HepG2 (cell line): ENCODE measurements around the gene PRICKLE2. TPM values are rescaled to one million over a fixed set of nuclear protein-coding genes. Genes with fewer than 3 reads are reported as not detected.

Source experiments
- ATAC-seq: fragments of 200-7000 bp; cut with Tn5 transposase; 3 replicates; pipeline ENCODE4 v1.9.1; 2020; ENCODE audit warnings: mild to moderate bottlenecking, moderate library complexity
- BruUV-seq: library from RNA; stranded (reverse); fragments of 400-500 nt; replicated peaks from 2 replicates; lab custom pipeline; 2021; lab: Mats Ljungman, UMichigan
- CTCF ChIA-PET: fragments of 300-600 bp; formaldehyde crosslinking; extraction: SDS; loops from one replicate; lab custom pipeline; 2021; ENCODE audit warnings: low total read pairs, inconsistent platforms, low intra/inter-chr PET ratio; lab: Yijun Ruan, JAX
- POLR2A ChIA-PET: fragments of 350-600 bp; sonication (Branson Sonifier 250); formaldehyde crosslinking; loops from one replicate; lab custom pipeline; 2020; ENCODE audit warnings: antibody characterized with exemption, inconsistent platforms; lab: Yijun Ruan, JAX
- DNase-seq: peaks from one replicate; pipeline ENCODE4 v3.0.0-alpha.2; 2015; ENCODE audit warnings: low spot score
- FAIRE-seq: peaks from 3 replicates; lab custom pipeline; 2011; peaks lifted over from hg19 to GRCh38; lab: Jason Lieb, UNC
- H2AFZ ChIP-seq: one replicate; pipeline ENCODE4 v1.6.1; 2011; ENCODE audit warnings: low read length, inconsistent platforms
- H3K27ac ChIP-seq: fragments of 300-600 bp; 3 replicates; pipeline ENCODE4 v1.8.0; 2011; ENCODE audit warnings: mixed run types, mild to moderate bottlenecking, mixed read lengths, low read length, inconsistent platforms; ENCODE audit not compliant: insufficient read depth; ENCODE audit errors: extremely low read length
- H3K27me3 ChIP-seq, 2 experiments: fragments of 200-600 bp in 1 of 2; 2 replicates in 1 of 2; 3 replicates in 1 of 2; pipeline versions ENCODE4 v1.6.0 to v1.8.0; 2011; ENCODE audit warnings: low read length in 2 of 2, mild to moderate bottlenecking in 2 of 2, moderate library complexity in 2 of 2, inconsistent platforms in 1 of 2; ENCODE audit not compliant: insufficient read depth in 2 of 2, control insufficient read depth in 1 of 2
- H3K36me3 ChIP-seq, 2 experiments: fragments of 200-600 bp in 1 of 2; replicated peaks in 1 of 2; 2 replicates in 1 of 2; 3 replicates in 1 of 2; pipeline versions ENCODE4 v1.5.1 to v1.8.0; 2011; ENCODE audit warnings: low read length in 2 of 2, inconsistent platforms in 1 of 2; ENCODE audit not compliant: insufficient read depth in 2 of 2, control insufficient read depth in 1 of 2
- H3K4me1 ChIP-seq: 2 replicates; pipeline ENCODE4 v1.5.1; 2012; ENCODE audit warnings: low read length, inconsistent platforms; ENCODE audit not compliant: insufficient read depth
- H3K4me2 ChIP-seq: 2 replicates; pipeline ENCODE4 v1.6.0; 2011; ENCODE audit warnings: low read depth, low read length, inconsistent platforms
- H3K4me3 ChIP-seq, 3 experiments: fragments of 200-600 bp in 1 of 3; sonication (generic), shearing (Covaris generic) in 1 of 3; replicated peaks in 1 of 3; 2 replicates each; pipeline ENCODE4 v1.5.1; 2011 to 2016; ENCODE audit warnings: low read length in 3 of 3, inconsistent platforms in 2 of 3, low read depth in 2 of 3, mild to moderate bottlenecking in 2 of 3, control low read depth in 1 of 3, mixed read lengths in 1 of 3; ENCODE audit not compliant: insufficient read depth in 1 of 3
- H3K79me2 ChIP-seq: one replicate; pipeline ENCODE4 v1.6.1; 2011; ENCODE audit warnings: low read length, inconsistent platforms; ENCODE audit not compliant: insufficient read depth
- H3K9ac ChIP-seq: 2 replicates; pipeline ENCODE4 v1.6.0; 2011; ENCODE audit warnings: mild to moderate bottlenecking, low read depth, low read length, inconsistent platforms; ENCODE audit not compliant: insufficient read depth
- H3K9me3 ChIP-seq: 2 replicates; pipeline ENCODE4 v1.5.1; 2012; ENCODE audit warnings: mild to moderate bottlenecking, low read length
- H4K20me1 ChIP-seq: 2 replicates; pipeline ENCODE4 v1.6.0; 2011; ENCODE audit warnings: inconsistent platforms, mild to moderate bottlenecking, low read length, moderate library complexity; ENCODE audit not compliant: insufficient read depth
- ARNT ChIP-seq: fragments of 450-650 bp; IDR thresholded peaks from 2 replicates; pipeline ENCODE4 v1.6.1; 2017
- CEBPG ChIP-seq: IDR thresholded peaks from 2 replicates; pipeline ENCODE4 v1.6.1; 2016
- GATA4 ChIP-seq: sonication (generic); IDR thresholded peaks from 2 replicates; pipeline ENCODE4 v1.6.1; 2016; ENCODE audit warnings: antibody characterized with exemption, low read depth, borderline replicate concordance
- HDAC6 ChIP-seq: fragments of 200-600 bp; sonication (generic); IDR thresholded peaks from 2 replicates; pipeline ENCODE4 v1.7.0; 2017; ENCODE audit warnings: mild to moderate bottlenecking, antibody characterized with exemption, low read length, low read depth
- HES4 ChIP-seq: sonication (generic); formaldehyde crosslinking; IDR thresholded peaks from 2 replicates; pipeline ENCODE4 v1.9.0; 2021; ENCODE audit warnings: mild to moderate bottlenecking, missing genetic modification reagents, borderline replicate concordance
- KDM4B ChIP-seq: sonication (generic); formaldehyde crosslinking; IDR thresholded peaks from 2 replicates; pipeline ENCODE4 v1.4.0; 2020; ENCODE audit warnings: missing genetic modification reagents
- NFIB ChIP-seq: sonication (generic); formaldehyde crosslinking; IDR thresholded peaks from 2 replicates; pipeline ENCODE4 v1.9.0; 2021; ENCODE audit warnings: missing genetic modification reagents, mild to moderate bottlenecking, borderline replicate concordance
- PRPF4 ChIP-seq: fragments of 200-400 bp; formaldehyde crosslinking; IDR thresholded peaks from 2 replicates; pipeline ENCODE4 v1.6.1; 2016; ENCODE audit warnings: low read length, low read depth; ENCODE audit not compliant: poor library complexity, severe bottlenecking
- XBP1 ChIP-seq: sonication (generic); formaldehyde crosslinking; IDR thresholded peaks from 2 replicates; pipeline ENCODE4 v1.5.0; 2020; ENCODE audit warnings: missing genetic modification reagents
- ZBTB21 ChIP-seq: sonication (generic); formaldehyde crosslinking; IDR thresholded peaks from 2 replicates; pipeline ENCODE4 v1.4.0; 2020; ENCODE audit warnings: missing genetic modification reagents
- ZBTB38 ChIP-seq: sonication (generic); formaldehyde crosslinking; IDR thresholded peaks from 2 replicates; pipeline ENCODE4 v1.5.1; 2020; ENCODE audit warnings: mild to moderate bottlenecking, missing genetic modification reagents
- ZNF430 ChIP-seq: sonication (generic); formaldehyde crosslinking; IDR thresholded peaks from 2 replicates; pipeline ENCODE4 v1.9.0; 2021; ENCODE audit warnings: mild to moderate bottlenecking, missing genetic modification reagents
- ZNF562 ChIP-seq: sonication (generic); formaldehyde crosslinking; IDR thresholded peaks from 2 replicates; pipeline ENCODE4 v1.8.0; 2022; ENCODE audit warnings: missing genetic modification reagents, borderline replicate concordance
- ZNF605 ChIP-seq: sonication (generic); formaldehyde crosslinking; IDR thresholded peaks from 2 replicates; pipeline ENCODE4 v1.8.0; 2022; ENCODE audit warnings: mild to moderate bottlenecking, missing genetic modification reagents
- ZNF616 ChIP-seq: sonication (generic); formaldehyde crosslinking; IDR thresholded peaks from 2 replicates; pipeline ENCODE4 v1.5.0; 2020; ENCODE audit warnings: low read depth, mild to moderate bottlenecking, missing genetic modification reagents
- ZNF652 ChIP-seq: IDR thresholded peaks from 2 replicates; pipeline ENCODE4 v1.6.1; 2016; ENCODE audit warnings: low read depth, borderline replicate concordance
- WGBS: methylation state at CpG from one replicate; pipeline ENCODE4 v1.1.6; 2017; ENCODE audit warnings: low lambda C conversion rate; 5-methylcytosine and 5-hydroxymethylcytosine counted together
- in situ Hi-C: cut with HindIII; loops from 2 replicates; pipeline ENCODE4 v1.10.0; 2017; ENCODE audit warnings: low pct_unique_long_range_greater_than_20kb; ENCODE audit not compliant: extremely low pct_ligation_motif_present
- intact Hi-C: fragments of 100-400 bp; cut with micrococcal nuclease; formaldehyde crosslinking; loops from one replicate; pipeline ENCODE4 v1.10.0; 2022; ENCODE audit not compliant: unreplicated experiment
- polyA plus RNA-seq, 8 experiments: library from polyadenylated mRNA; depleted of rRNA in 3 of 8; stranded (reverse) in 7 of 8; unstranded in 1 of 8; fragments of >200 nt; fragmentation: Illumina TruSeq in 4 of 8; extraction: Trizol in 4 of 8; gene quantifications; 2 replicates each; pipeline versions ENCODE4 v1.2.1 to v1.2.3, GENCODE V29; 2011 to 2016; ENCODE audit warnings: low read depth in 4 of 8, missing spikeins in 1 of 8, mixed read lengths in 1 of 8; ENCODE audit not compliant: insufficient read depth in 1 of 8
- total RNA-seq, 5 experiments: library from RNA; depleted of rRNA; stranded (reverse); fragments of >200 nt; fragmentation: Illumina TruSeq; extraction: Trizol; gene quantifications; 2 replicates each; pipeline ENCODE4 v1.2.3, GENCODE V29; 2016; ENCODE audit warnings: low read depth in 1 of 5
- TF ChIP-seq, protein P1 (sequence below): IDR thresholded peaks from 2 replicates; pipeline ENCODE4 v1.6.1; 2016; ENCODE audit warnings: mild to moderate bottlenecking, missing biosample characterization, missing genetic modification reagents
- TF ChIP-seq, protein P2 (sequence below): sonication (generic); formaldehyde crosslinking; IDR thresholded peaks from 2 replicates; pipeline ENCODE4 v1.4.0; 2020; ENCODE audit warnings: missing genetic modification reagents, borderline replicate concordance

The PRICKLE2 gene
- total and polyA plus RNA-seq, 2 of the 13 experiments (the other 11 are each of a cell fraction or from before 2014, with no cell fraction given), result 0.01 to 0.07 TPM

GRCh38 chr3:64215559-64215958 lies 9.7 kb downstream of the PRICKLE2 start:
- H3K4me1 ChIP-seq, result no peaks in the 10 kb centered on the region
- H3K27me3 ChIP-seq, result no peaks in the 10 kb centered on the region
- in situ Hi-C loops, result no loop called here
- DNase-seq (no peak), FAIRE-seq (no peak), ATAC-seq (no peak)
- ChIA-PET CTCF (no interaction called here), POLR2A (no interaction called here)
- H4K20me1 ChIP-seq, result no peaks in the 10 kb centered on the region
- intact Hi-C loops, result no loop called here
- WGBS, result 54% methylated on average over 3 of the region's 3 CpGs
- no peak overlapping the region for H2AFZ ChIP-seq
- TF ChIP-seq, protein P1, sequence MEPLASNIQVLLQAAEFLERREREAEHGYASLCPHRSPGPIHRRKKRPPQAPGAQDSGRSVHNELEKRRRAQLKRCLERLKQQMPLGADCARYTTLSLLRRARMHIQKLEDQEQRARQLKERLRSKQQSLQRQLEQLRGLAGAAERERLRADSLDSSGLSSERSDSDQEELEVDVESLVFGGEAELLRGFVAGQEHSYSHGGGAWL (CRISPR knock-in tag), result no peak
- TF ChIP-seq ZNF605 (CRISPR knock-in tag) (no peak), HES4 (CRISPR knock-in tag) (no peak), HDAC6 (no peak), ZBTB38 (CRISPR knock-in tag) (no peak), NFIB (CRISPR knock-in tag) (no peak), PRPF4 (no peak), GATA4 (no peak), XBP1 (CRISPR knock-in tag) (no peak), ZNF616 (CRISPR knock-in tag) (no peak), ZNF652 (CRISPR knock-in tag) (no peak), ZBTB21 (CRISPR knock-in tag) (no peak), ZNF430 (CRISPR knock-in tag) (no peak), CEBPG (CRISPR knock-in tag) (no peak), KDM4B (CRISPR knock-in tag) (no peak), ZNF562 (CRISPR knock-in tag) (no peak), ARNT (no peak)
- TF ChIP-seq, protein P2, sequence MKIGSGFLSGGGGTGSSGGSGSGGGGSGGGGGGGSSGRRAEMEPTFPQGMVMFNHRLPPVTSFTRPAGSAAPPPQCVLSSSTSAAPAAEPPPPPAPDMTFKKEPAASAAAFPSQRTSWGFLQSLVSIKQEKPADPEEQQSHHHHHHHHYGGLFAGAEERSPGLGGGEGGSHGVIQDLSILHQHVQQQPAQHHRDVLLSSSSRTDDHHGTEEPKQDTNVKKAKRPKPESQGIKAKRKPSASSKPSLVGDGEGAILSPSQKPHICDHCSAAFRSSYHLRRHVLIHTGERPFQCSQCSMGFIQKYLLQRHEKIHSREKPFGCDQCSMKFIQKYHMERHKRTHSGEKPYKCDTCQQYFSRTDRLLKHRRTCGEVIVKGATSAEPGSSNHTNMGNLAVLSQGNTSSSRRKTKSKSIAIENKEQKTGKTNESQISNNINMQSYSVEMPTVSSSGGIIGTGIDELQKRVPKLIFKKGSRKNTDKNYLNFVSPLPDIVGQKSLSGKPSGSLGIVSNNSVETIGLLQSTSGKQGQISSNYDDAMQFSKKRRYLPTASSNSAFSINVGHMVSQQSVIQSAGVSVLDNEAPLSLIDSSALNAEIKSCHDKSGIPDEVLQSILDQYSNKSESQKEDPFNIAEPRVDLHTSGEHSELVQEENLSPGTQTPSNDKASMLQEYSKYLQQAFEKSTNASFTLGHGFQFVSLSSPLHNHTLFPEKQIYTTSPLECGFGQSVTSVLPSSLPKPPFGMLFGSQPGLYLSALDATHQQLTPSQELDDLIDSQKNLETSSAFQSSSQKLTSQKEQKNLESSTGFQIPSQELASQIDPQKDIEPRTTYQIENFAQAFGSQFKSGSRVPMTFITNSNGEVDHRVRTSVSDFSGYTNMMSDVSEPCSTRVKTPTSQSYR (CRISPR knock-in tag), result no peak
- no peak overlapping the region for H3K9ac ChIP-seq
- H3K36me3 ChIP-seq, result no peaks in the 10 kb centered on the region
- H3K9me3 ChIP-seq, result no peaks in the 10 kb centered on the region
- no peaks in the 10 kb centered on the region for H3K79me2 ChIP-seq
- H3K27ac ChIP-seq, result no peak overlapping the region
- no TSS peak for BruUV-seq
- no peak overlapping the region for H3K4me2 ChIP-seq
- no peak overlapping the region for H3K4me3 ChIP-seq
